IMR-90 (cell line): ENCODE data around the gene CYB561D2. TPM values are rescaled to one million over a fixed set of nuclear protein-coding genes. Genes with fewer than 3 reads are reported as not detected.

ENCODE experiments used
- ATAC-seq: fragments of 200-7000 bp; cut with Tn5 transposase; 2 replicates; pipeline ENCODE4 v1.9.1; 2020; ENCODE audit warnings: low read depth, mild to moderate bottlenecking, moderate library complexity
- BruUV-seq: library from RNA; stranded (reverse); fragments of 400-500 nt; replicated peaks from 2 replicates; lab custom pipeline; 2021; lab: Mats Ljungman, UMichigan
- CTCF ChIA-PET: fragments of 300-600 bp; formaldehyde crosslinking; extraction: SDS; loops from one replicate; lab custom pipeline; 2021; ENCODE audit warnings: antibody characterized with exemption; lab: Yijun Ruan, JAX
- POLR2A ChIA-PET: fragments of 300-600 bp; sonication (Branson Sonifier 250); formaldehyde crosslinking; loops from one replicate; lab custom pipeline; 2022; ENCODE audit warnings: antibody characterized with exemption; ENCODE audit not compliant: unreplicated experiment; lab: Charles Lee
- DNase-seq: peaks from one replicate; pipeline ENCODE4 v3.0.0; 2013
- H2AFZ ChIP-seq: replicated peaks from 2 replicates; pipeline ENCODE3; 2013; ENCODE audit warnings: low read length, mild to moderate bottlenecking; ENCODE audit not compliant: poor library complexity
- H2AK5ac ChIP-seq: 2 replicates; pipeline ENCODE4 v1.6.1; 2013; ENCODE audit warnings: low read depth, low read length, inconsistent platforms
- H2AK9ac ChIP-seq: replicated peaks from 2 replicates; pipeline ENCODE3; 2013; ENCODE audit warnings: mild to moderate bottlenecking, low read depth, low read length, moderate library complexity; ENCODE audit not compliant: poor library complexity
- H2BK120ac ChIP-seq: 2 replicates; pipeline ENCODE4 v1.6.1; 2013; ENCODE audit warnings: low read depth, low read length, inconsistent platforms
- H2BK15ac ChIP-seq: 3 replicates; pipeline ENCODE4 v1.6.1; 2013; ENCODE audit warnings: low read depth, low read length, inconsistent platforms
- H2BK20ac ChIP-seq: 2 replicates; pipeline ENCODE4 v1.6.1; 2013; ENCODE audit warnings: low read depth, mild to moderate bottlenecking, inconsistent platforms, low read length, moderate library complexity
- H2BK5ac ChIP-seq: 2 replicates; pipeline ENCODE4 v1.6.1; 2013; ENCODE audit warnings: mild to moderate bottlenecking, low read depth, low read length, inconsistent platforms; ENCODE audit not compliant: poor library complexity, severe bottlenecking
- H3K14ac ChIP-seq: replicated peaks from 2 replicates; pipeline ENCODE4 v1.6.1; 2013; ENCODE audit warnings: low read depth, low read length, inconsistent platforms
- H3K18ac ChIP-seq: 2 replicates; pipeline ENCODE4 v1.6.1; 2013; ENCODE audit warnings: low read depth, low read length, control low read depth
- H3K23ac ChIP-seq: 2 replicates; pipeline ENCODE4 v1.6.1; 2013; ENCODE audit warnings: low read depth, low read length, inconsistent platforms
- H3K27ac ChIP-seq: 2 replicates; pipeline ENCODE4 v1.5.1; 2013; ENCODE audit warnings: mild to moderate bottlenecking, control low read depth, low read length; ENCODE audit not compliant: insufficient read depth
- H3K27me3 ChIP-seq: 2 replicates; pipeline ENCODE4 v1.6.1; 2013; ENCODE audit warnings: low read length; ENCODE audit not compliant: control insufficient read depth, insufficient read depth
- H3K36me3 ChIP-seq: 2 replicates; pipeline ENCODE4 v1.6.1; 2013; ENCODE audit warnings: low read length, mixed read lengths; ENCODE audit not compliant: control insufficient read depth, insufficient read depth
- H3K4ac ChIP-seq: 2 replicates; pipeline ENCODE4 v1.6.1; 2013; ENCODE audit warnings: low read depth, low read length, inconsistent platforms
- H3K4me1 ChIP-seq: 2 replicates; pipeline ENCODE4 v1.6.1; 2013; ENCODE audit warnings: low read length, mixed read lengths; ENCODE audit not compliant: control insufficient read depth, insufficient read depth
- H3K4me2 ChIP-seq: 2 replicates; pipeline ENCODE4 v1.6.1; 2013; ENCODE audit warnings: low read depth, mild to moderate bottlenecking, control low read depth, low read length, moderate library complexity
- H3K4me3 ChIP-seq: 2 replicates; pipeline ENCODE4 v1.5.1; 2013; ENCODE audit warnings: low read depth, mild to moderate bottlenecking, control low read depth, low read length, moderate library complexity; ENCODE audit not compliant: insufficient read depth
- H3K56ac ChIP-seq: 2 replicates; pipeline ENCODE4 v1.6.1; 2013; ENCODE audit warnings: low read length, inconsistent platforms; ENCODE audit not compliant: insufficient read depth; ENCODE audit errors: extremely low read depth
- H3K79me1 ChIP-seq, 2 experiments: 2 replicates each; pipeline ENCODE4 v1.6.1; 2013; ENCODE audit warnings: low read length in 2 of 2, inconsistent platforms in 1 of 2, low read depth in 1 of 2
- H3K9ac ChIP-seq: 2 replicates; pipeline ENCODE4 v1.6.1; 2013; ENCODE audit warnings: low read depth, low read length, control low read depth
- H3K9me1 ChIP-seq: 2 replicates; pipeline ENCODE4 v1.6.1; 2013; ENCODE audit warnings: low read length, inconsistent platforms; ENCODE audit not compliant: insufficient read depth
- H3K9me3 ChIP-seq: 2 replicates; pipeline ENCODE4 v1.6.1; 2013; ENCODE audit warnings: low read length; ENCODE audit not compliant: control insufficient read depth, insufficient read depth
- H4K20me1 ChIP-seq: 2 replicates; pipeline ENCODE4 v1.6.1; 2013; ENCODE audit warnings: low read length, inconsistent platforms; ENCODE audit not compliant: insufficient read depth
- H4K5ac ChIP-seq: 2 replicates; pipeline ENCODE4 v1.6.1; 2013; ENCODE audit warnings: mild to moderate bottlenecking, low read depth, low read length, control low read depth
- H4K8ac ChIP-seq, 2 experiments: 2 replicates each; pipeline ENCODE4 v1.6.1; 2013; ENCODE audit warnings: low read depth in 2 of 2, low read length in 2 of 2, control low read depth in 1 of 2, inconsistent platforms in 1 of 2
- H4K91ac ChIP-seq: 2 replicates; pipeline ENCODE4 v1.6.1; 2013; ENCODE audit warnings: low read depth, low read length, inconsistent platforms; ENCODE audit not compliant: insufficient read depth
- CEBPB ChIP-seq: IDR thresholded peaks from 2 replicates; pipeline ENCODE4 v1.6.1; 2012; ENCODE audit warnings: low read depth, low read length, improper control_type of control experiment
- CTCF ChIP-seq: conservative IDR thresholded peaks from 2 replicates; pipeline ENCODE4 v1.5.1; 2012; ENCODE audit warnings: mild to moderate bottlenecking, low read depth, low read length, improper control_type of control experiment
- MAZ ChIP-seq: IDR thresholded peaks from 2 replicates; pipeline ENCODE4 v1.6.1; 2012; ENCODE audit warnings: low read depth, mild to moderate bottlenecking, low read length, improper control_type of control experiment, moderate library complexity, borderline replicate concordance
- RAD21 ChIP-seq: IDR thresholded peaks from 2 replicates; pipeline ENCODE4 v1.6.1; 2012; ENCODE audit warnings: low read length, improper control_type of control experiment
- SMC3 ChIP-seq: fragments of 150-350 bp; IDR thresholded peaks from 2 replicates; pipeline ENCODE4 v1.6.1; 2016; ENCODE audit warnings: low read depth, mild to moderate bottlenecking, antibody characterized with exemption, low read length, moderate library complexity
- WGBS, 2 experiments: methylation state at CpG; one replicate each; pipeline versions ENCODE4 v1.1.5 to v1.1.7; 2013; ENCODE audit warnings: missing lambda C conversion rate in 2 of 2; ENCODE audit not compliant: insufficient read length in 1 of 2; ENCODE audit errors: extremely low coverage in 2 of 2; 5-methylcytosine and 5-hydroxymethylcytosine counted together
- dilution Hi-C: fragments of 300-500 bp; cut with HindIII; formaldehyde crosslinking; loops from one replicate; pipeline ENCODE4 v1.14.3; 2018; ENCODE audit warnings: low sequenced_read_pairs; ENCODE audit not compliant: unreplicated experiment
- in situ Hi-C: fragments of 300-500 bp; cut with MboI; formaldehyde crosslinking; loops from 3 replicates; pipeline ENCODE4 v1.14.3; 2019; ENCODE audit warnings: low sequenced_read_pairs, inconsistent platforms, mixed read lengths
- intact Hi-C: fragments of 100-400 bp; cut with micrococcal nuclease; formaldehyde crosslinking; loops from 2 replicates; pipeline ENCODE4 v1.10.0; 2022
- polyA plus RNA-seq, 3 experiments: library from polyadenylated mRNA; depleted of rRNA; stranded (reverse); fragments of >200 nt; gene quantifications; 2 replicates each; pipeline ENCODE4 v1.2.3, GENCODE V29; 2012; ENCODE audit warnings: low replicate concordance in 1 of 3
- total RNA-seq: library from RNA; depleted of rRNA; stranded (reverse); fragments of >200 nt; gene quantifications from 2 replicates; pipeline ENCODE4 v1.2.3, GENCODE V29; 2012

The CYB561D2 gene
- total and polyA plus RNA-seq, 2 of the 4 experiments (the other 2 are of a cell fraction), result 29.2 to 31.7 TPM

- H3K36me3 ChIP-seq, result peaks cover 46% of the 10 kb centered on the region
- no peak overlapping the region for H3K4me2 ChIP-seq
- H3K27me3 ChIP-seq, result no peaks in the 10 kb centered on the region
- POLR2A ChIA-PET, result interaction anchor here (0.6 to 1.0 kb wide), 2 partner anchors 16 to 88 kb away, joined by 3 read pairs; no protein-coding TSS in a partner anchor
- no peak overlapping the region for H3K4me3 ChIP-seq
- no peaks in the 10 kb centered on the region for H3K9me3 ChIP-seq
- TF ChIP-seq CEBPB (peak; percentile 50), CTCF (peak; percentile 31; the same call in 1 of the 2 replicates), SMC3 (peak; percentile 4; the same call in 1 of the 2 replicates), MAZ (no peak), RAD21 (peak; percentile 16; the same call in 1 of the 2 replicates)
- H3K4me1 ChIP-seq, result peaks cover 29% of the 10 kb centered on the region
- no peak overlapping the region for H3K14ac ChIP-seq
- H3K79me1 ChIP-seq, result peaks cover 23 to 68% of the 10 kb centered on the region in 2 experiments
- no peak overlapping the region for H3K27ac ChIP-seq
- H4K91ac ChIP-seq, result no peak overlapping the region
- H2AK9ac ChIP-seq, result no peak overlapping the region
- no peak overlapping the region for H3K56ac ChIP-seq
- in situ Hi-C loops (no loop called here), intact Hi-C loops (no loop called here), dilution Hi-C loops (no loop called here)
- no peak overlapping the region for H3K4ac ChIP-seq
- BruUV-seq, result no TSS peak
- H2BK15ac ChIP-seq, result no peak overlapping the region
- no peak overlapping the region for H2AK5ac ChIP-seq
- H2BK120ac ChIP-seq, result no peak overlapping the region
- H3K18ac ChIP-seq, result no peak overlapping the region
- H2AFZ ChIP-seq, result no peak overlapping the region
- H2BK20ac ChIP-seq, result no peak overlapping the region
- no peak overlapping the region for H2BK5ac ChIP-seq
- H3K9ac ChIP-seq, result no peak overlapping the region
- CTCF ChIA-PET, result interaction anchor here (0.8 kb wide), 1 partner anchor 9 kb away, joined by 3 read pairs; no protein-coding TSS in a partner anchor
- no peak overlapping the region for H4K8ac ChIP-seq
- peaks cover 13% of the 10 kb centered on the region; the same call in 1 of the 2 replicates for H3K9me1 ChIP-seq
- no CpG with 5 or more reads among the region's 2 CpGs for WGBS, 2 experiments
- DNase-seq (peak; percentile 29), ATAC-seq (no peak)
- H4K20me1 ChIP-seq, result peaks cover 41% of the 10 kb centered on the region
- no peak overlapping the region for H3K23ac ChIP-seq
- no peak overlapping the region for H4K5ac ChIP-seq
Observed at GRCh38 chr3:50352781-50353180, 2.1 kb downstream of the CYB561D2 start.
